Body of pancreas (tissue), 4 donors: ENCODE results near the gene PCDHGA12.
A peak's percentile ranks its signal among the peaks of the same experiment; 100 is the strongest.

Experiments used
- CTCF ChIP-seq, 7 experiments: fragments of 450-650 bp in 4 of 7; fragments of 200-600 bp in 3 of 7; sonication (generic) in 3 of 7; IDR thresholded peaks; one replicate each; pipeline ENCODE4 v1.5.1; 2016 to 2019; ENCODE audit warnings: antibody characterized with exemption in 7 of 7
- POLR2A ChIP-seq, 3 donors: fragments of 450-650 bp; IDR thresholded peaks; one replicate each; pipeline ENCODE4 v1.6.1; 2016; ENCODE audit warnings: antibody characterized with exemption in 3 of 3, mild to moderate bottlenecking in 2 of 3

GRCh38 chr5:141478321-141478945 lies 48.1 kb downstream of the PCDHGA12 start:
- TF ChIP-seq CTCF (IDR thresholded peaks at IDR 0.05), result peak in 6 of 7 experiments; percentile 20 to 57 (median 49)
- TF ChIP-seq POLR2A (IDR thresholded peaks at IDR 0.05), result no peak
